GM12878 (cell line): Measurements from ENCODE around the gene LMAN1L.

Experiments
- CREB1 ChIP-seq: IDR thresholded peaks from 2 replicates; pipeline ENCODE4 v1.6.1; 2012; ENCODE audit warnings: low read depth, mild to moderate bottlenecking, inconsistent platforms
- MXI1 ChIP-seq: fragments of 150-350 bp; IDR thresholded peaks from 2 replicates; pipeline ENCODE4 v1.6.1; 2011; ENCODE audit warnings: low read depth, mild to moderate bottlenecking, inconsistent platforms, low read length, improper control_type of control experiment
- TF ChIP-seq, protein P1 (sequence below): fragments of 450-650 bp; IDR thresholded peaks from 2 replicates; pipeline ENCODE4 v1.6.1; 2017; ENCODE audit warnings: antibody characterized with exemption, mild to moderate bottlenecking, moderate library complexity
- TF ChIP-seq, protein P2 (sequence below), 3 experiments: IDR thresholded peaks in 2 of 3; conservative IDR thresholded peaks in 1 of 3; 2 replicates each; pipeline ENCODE4 v1.5.1; 2011; ENCODE audit warnings: low read depth in 3 of 3, low read length in 3 of 3, mild to moderate bottlenecking in 3 of 3, control low read depth in 2 of 3, moderate library complexity in 2 of 3, inconsistent platforms in 1 of 3, mixed read lengths in 1 of 3; ENCODE audit not compliant: control insufficient read depth in 2 of 3, insufficient read depth in 1 of 3; ENCODE audit errors: extremely low read depth in 1 of 3
- TF ChIP-seq, protein P3 (sequence below): IDR thresholded peaks from 2 replicates; pipeline ENCODE4 v1.6.1; 2012; ENCODE audit warnings: low read depth, low read length, improper control_type of control experiment

GRCh38 chr15:74767167-74768098, 45.2 kb upstream of the LMAN1L start:
- TF ChIP-seq CREB1 (no peak), MXI1 (no peak)
- TF ChIP-seq, protein P1, sequence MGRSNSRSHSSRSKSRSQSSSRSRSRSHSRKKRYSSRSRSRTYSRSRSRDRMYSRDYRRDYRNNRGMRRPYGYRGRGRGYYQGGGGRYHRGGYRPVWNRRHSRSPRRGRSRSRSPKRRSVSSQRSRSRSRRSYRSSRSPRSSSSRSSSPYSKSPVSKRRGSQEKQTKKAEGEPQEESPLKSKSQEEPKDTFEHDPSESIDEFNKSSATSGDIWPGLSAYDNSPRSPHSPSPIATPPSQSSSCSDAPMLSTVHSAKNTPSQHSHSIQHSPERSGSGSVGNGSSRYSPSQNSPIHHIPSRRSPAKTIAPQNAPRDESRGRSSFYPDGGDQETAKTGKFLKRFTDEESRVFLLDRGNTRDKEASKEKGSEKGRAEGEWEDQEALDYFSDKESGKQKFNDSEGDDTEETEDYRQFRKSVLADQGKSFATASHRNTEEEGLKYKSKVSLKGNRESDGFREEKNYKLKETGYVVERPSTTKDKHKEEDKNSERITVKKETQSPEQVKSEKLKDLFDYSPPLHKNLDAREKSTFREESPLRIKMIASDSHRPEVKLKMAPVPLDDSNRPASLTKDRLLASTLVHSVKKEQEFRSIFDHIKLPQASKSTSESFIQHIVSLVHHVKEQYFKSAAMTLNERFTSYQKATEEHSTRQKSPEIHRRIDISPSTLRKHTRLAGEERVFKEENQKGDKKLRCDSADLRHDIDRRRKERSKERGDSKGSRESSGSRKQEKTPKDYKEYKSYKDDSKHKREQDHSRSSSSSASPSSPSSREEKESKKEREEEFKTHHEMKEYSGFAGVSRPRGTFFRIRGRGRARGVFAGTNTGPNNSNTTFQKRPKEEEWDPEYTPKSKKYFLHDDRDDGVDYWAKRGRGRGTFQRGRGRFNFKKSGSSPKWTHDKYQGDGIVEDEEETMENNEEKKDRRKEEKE, result no peak
- TF ChIP-seq, protein P2, sequence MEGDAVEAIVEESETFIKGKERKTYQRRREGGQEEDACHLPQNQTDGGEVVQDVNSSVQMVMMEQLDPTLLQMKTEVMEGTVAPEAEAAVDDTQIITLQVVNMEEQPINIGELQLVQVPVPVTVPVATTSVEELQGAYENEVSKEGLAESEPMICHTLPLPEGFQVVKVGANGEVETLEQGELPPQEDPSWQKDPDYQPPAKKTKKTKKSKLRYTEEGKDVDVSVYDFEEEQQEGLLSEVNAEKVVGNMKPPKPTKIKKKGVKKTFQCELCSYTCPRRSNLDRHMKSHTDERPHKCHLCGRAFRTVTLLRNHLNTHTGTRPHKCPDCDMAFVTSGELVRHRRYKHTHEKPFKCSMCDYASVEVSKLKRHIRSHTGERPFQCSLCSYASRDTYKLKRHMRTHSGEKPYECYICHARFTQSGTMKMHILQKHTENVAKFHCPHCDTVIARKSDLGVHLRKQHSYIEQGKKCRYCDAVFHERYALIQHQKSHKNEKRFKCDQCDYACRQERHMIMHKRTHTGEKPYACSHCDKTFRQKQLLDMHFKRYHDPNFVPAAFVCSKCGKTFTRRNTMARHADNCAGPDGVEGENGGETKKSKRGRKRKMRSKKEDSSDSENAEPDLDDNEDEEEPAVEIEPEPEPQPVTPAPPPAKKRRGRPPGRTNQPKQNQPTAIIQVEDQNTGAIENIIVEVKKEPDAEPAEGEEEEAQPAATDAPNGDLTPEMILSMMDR (IDR thresholded peaks at IDR 0.05 in 2 of 3, conservative IDR thresholded peaks at IDR 0.05 in 1 of 3; ENCODE audit: control insufficient read depth in 2 of 3, extremely low read depth in 1 of 3, insufficient read depth in 1 of 3, low read depth in 3 of 3, low read length in 3 of 3), result no peak
- TF ChIP-seq, protein P3, sequence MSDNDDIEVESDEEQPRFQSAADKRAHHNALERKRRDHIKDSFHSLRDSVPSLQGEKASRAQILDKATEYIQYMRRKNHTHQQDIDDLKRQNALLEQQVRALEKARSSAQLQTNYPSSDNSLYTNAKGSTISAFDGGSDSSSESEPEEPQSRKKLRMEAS, result no peak
